Liver (tissue), 9 donors: ENCODE measurements around the gene ANKRD53. TPM values are rescaled to one million over a fixed set of nuclear protein-coding genes. Genes with fewer than 3 reads are reported as not detected.

ENCODE experiments used
- DNase-seq: peaks from one replicate; pipeline ENCODE4 v3.0.0-alpha.2; 2017; ENCODE audit warnings: low spot score
- H3K27ac ChIP-seq, 2 donors: one replicate each; pipeline ENCODE4 v1.7.0; 2013; ENCODE audit warnings: inconsistent platforms in 2 of 2, low read length in 2 of 2, control low read depth in 1 of 2, low read depth in 1 of 2, mild to moderate bottlenecking in 1 of 2
- H3K27me3 ChIP-seq, 4 donors: one replicate each; pipeline versions ENCODE4 v1.6.1 to v1.7.0; 2013; ENCODE audit warnings: low read length in 3 of 4, inconsistent platforms in 1 of 4, mild to moderate bottlenecking in 1 of 4, moderate library complexity in 1 of 4; ENCODE audit not compliant: control insufficient read depth in 4 of 4, insufficient read depth in 4 of 4
- H3K36me3 ChIP-seq, 4 donors: one replicate each; pipeline versions ENCODE4 v1.6.1 to v1.7.0; 2013; ENCODE audit warnings: low read length in 3 of 4, mild to moderate bottlenecking in 3 of 4, low read depth in 1 of 4, moderate library complexity in 1 of 4; ENCODE audit not compliant: control insufficient read depth in 4 of 4, insufficient read depth in 3 of 4
- H3K4me1 ChIP-seq, 4 donors: one replicate each; pipeline versions ENCODE4 v1.6.1 to v1.7.0; 2013; ENCODE audit warnings: low read length in 3 of 4, mild to moderate bottlenecking in 3 of 4, moderate library complexity in 1 of 4; ENCODE audit not compliant: control insufficient read depth in 4 of 4, insufficient read depth in 4 of 4
- H3K4me3 ChIP-seq, 3 donors: one replicate each; pipeline versions ENCODE4 v1.6.1 to v1.7.0; 2013; ENCODE audit warnings: low read length in 3 of 3, control low read depth in 1 of 3, low read depth in 1 of 3, mild to moderate bottlenecking in 1 of 3
- H3K9ac ChIP-seq, 2 donors: one replicate each; pipeline ENCODE4 v1.7.0; 2013; ENCODE audit warnings: low read length in 2 of 2, mild to moderate bottlenecking in 2 of 2, moderate library complexity in 2 of 2, control low read depth in 1 of 2, low read depth in 1 of 2
- H3K9me3 ChIP-seq, 4 donors: one replicate each; pipeline versions ENCODE4 v1.6.1 to v1.7.0; 2013; ENCODE audit warnings: low read length in 3 of 4; ENCODE audit not compliant: control insufficient read depth in 4 of 4
- EGR1 ChIP-seq, 2 donors: IDR thresholded peaks; 2 replicates each; pipeline ENCODE4 v1.6.1; 2016 to 2018; ENCODE audit warnings: antibody characterized with exemption in 2 of 2, low read depth in 2 of 2
- FOXA1 ChIP-seq: IDR thresholded peaks from 2 replicates; pipeline ENCODE4 v1.6.1; 2016; ENCODE audit warnings: antibody characterized with exemption
- FOXA2 ChIP-seq: IDR thresholded peaks from 2 replicates; pipeline ENCODE4 v1.6.1; 2016; ENCODE audit warnings: antibody characterized with exemption
- GABPA ChIP-seq, 2 donors: IDR thresholded peaks in 1 of 2; conservative IDR thresholded peaks in 1 of 2; 2 replicates each; pipeline ENCODE4 v1.6.1; 2016; ENCODE audit warnings: antibody characterized with exemption in 2 of 2, mild to moderate bottlenecking in 1 of 2, moderate library complexity in 1 of 2
- HNF4A ChIP-seq, 2 donors: conservative IDR thresholded peaks; 2 replicates each; pipeline ENCODE4 v1.6.1; 2016; ENCODE audit warnings: antibody characterized with exemption in 2 of 2, mild to moderate bottlenecking in 2 of 2
- HNF4G ChIP-seq: IDR thresholded peaks from 2 replicates; pipeline ENCODE4 v1.6.1; 2016; ENCODE audit warnings: antibody characterized with exemption
- JUND ChIP-seq, 2 donors: IDR thresholded peaks; 2 replicates each; pipeline ENCODE4 v1.6.1; 2016; ENCODE audit warnings: antibody characterized with exemption in 2 of 2
- NR2F2 ChIP-seq: IDR thresholded peaks from 2 replicates; pipeline ENCODE4 v1.6.1; 2016; ENCODE audit warnings: antibody characterized with exemption
- RAD21 ChIP-seq, 2 donors: IDR thresholded peaks; 2 replicates each; pipeline ENCODE4 v1.6.1; 2016; ENCODE audit warnings: antibody characterized with exemption in 2 of 2, mild to moderate bottlenecking in 2 of 2
- RXRA ChIP-seq, 2 donors: IDR thresholded peaks; 2 replicates each; pipeline ENCODE4 v1.6.1; 2017 to 2018; ENCODE audit warnings: antibody characterized with exemption in 2 of 2, mild to moderate bottlenecking in 1 of 2
- SP1 ChIP-seq: IDR thresholded peaks from 2 replicates; pipeline ENCODE4 v1.6.1; 2018; ENCODE audit warnings: antibody characterized with exemption, mild to moderate bottlenecking
- TAF1 ChIP-seq: conservative IDR thresholded peaks from 2 replicates; pipeline ENCODE4 v1.6.1; 2016; ENCODE audit warnings: antibody characterized with exemption, mild to moderate bottlenecking
- YY1 ChIP-seq: IDR thresholded peaks from 2 replicates; pipeline ENCODE4 v1.6.1; 2016; ENCODE audit warnings: antibody characterized with exemption, mild to moderate bottlenecking
- WGBS: extraction: QIAGEN DNeasy Blood & Tissue Kit; methylation state at CpG from one replicate; pipeline ENCODE4 v1.1.7; 2013; 5-methylcytosine and 5-hydroxymethylcytosine counted together
- polyA plus RNA-seq, 2 donors: library from polyadenylated mRNA; stranded (reverse) in 1 of 2; unstranded in 1 of 2; fragments of 200-250 nt in 1 of 2; fragments of >200 nt in 1 of 2; fragmentation: Nextera tagmentation in 1 of 2; extraction: Ambion mirVana in 1 of 2; gene quantifications; one replicate each; pipeline versions ENCODE4 v1.2.1 to v1.2.3, GENCODE V29; 2013 to 2015
- total RNA-seq, 2 donors: library from RNA; depleted of rRNA; stranded (reverse); fragments of >200 nt; gene quantifications; one replicate each; pipeline ENCODE4 v1.2.3, GENCODE V29; 2014
- TF ChIP-seq, protein P1 (sequence below): IDR thresholded peaks from 2 replicates; pipeline ENCODE4 v1.6.1; 2016; ENCODE audit warnings: antibody characterized with exemption
- TF ChIP-seq, protein P2 (sequence below): IDR thresholded peaks from 2 replicates; pipeline ENCODE4 v1.6.1; 2016; ENCODE audit warnings: antibody characterized with exemption
- TF ChIP-seq, protein P3 (sequence below): IDR thresholded peaks from 2 replicates; pipeline ENCODE4 v1.6.1; 2016; ENCODE audit warnings: antibody characterized with exemption
- TF ChIP-seq, protein P4 (sequence below): fragments of 150-350 bp; IDR thresholded peaks from 2 replicates; pipeline ENCODE4 v1.5.1; 2017; ENCODE audit warnings: improper control_type of control experiment, low read depth, low read length; ENCODE audit not compliant: missing input control
- TF ChIP-seq, protein P5 (sequence below): IDR thresholded peaks from 2 replicates; pipeline ENCODE4 v1.6.1; 2016; ENCODE audit warnings: antibody characterized with exemption, mild to moderate bottlenecking
- donor health status: healthy.
- donor health status: healthy.
- donor health status: healthy.
- donor health status: healthy.
- donor health status: healthy.

Gene ANKRD53
- total and polyA plus RNA-seq, 4 donors, result 0.29 to 0.50 (median 0.39) TPM

DNA sequence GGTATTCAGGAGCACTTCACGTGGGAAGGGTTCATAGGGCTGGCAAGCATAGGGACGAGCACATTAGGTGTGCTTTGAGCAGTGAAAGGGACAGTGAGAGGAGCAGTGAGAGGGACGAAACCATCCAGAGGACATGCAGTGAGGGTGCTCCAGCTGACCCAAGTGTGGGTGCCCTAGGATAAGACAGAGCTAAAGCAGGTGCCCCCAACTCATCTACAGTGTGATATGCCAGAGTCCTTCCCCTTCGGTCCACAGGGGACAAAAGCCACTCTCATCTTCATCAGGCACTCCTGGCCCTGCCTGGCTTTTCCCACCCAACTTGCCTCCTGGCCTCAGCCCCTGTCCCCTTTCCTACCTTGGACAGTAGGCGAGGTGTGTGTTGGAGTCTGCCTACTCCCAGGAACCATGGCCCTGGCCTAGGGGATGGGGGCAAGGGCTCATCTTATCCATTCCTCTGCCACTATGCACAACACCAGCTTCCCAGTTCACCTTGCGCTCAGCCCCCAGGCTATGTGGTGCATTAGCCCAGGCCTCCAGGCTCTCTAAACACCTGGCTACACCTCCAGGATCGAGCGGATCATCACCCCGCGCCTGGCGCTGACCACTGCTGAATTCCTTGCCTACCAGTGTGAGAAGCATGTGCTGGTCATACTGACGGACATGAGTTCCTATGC lies 16.1 kb upstream of the ANKRD53 start:
- no peak overlapping the region for H3K9ac ChIP-seq
- no peak for DNase-seq
- no peak overlapping the region for H3K27ac ChIP-seq
- no peaks in the 10 kb centered on the region for H3K9me3 ChIP-seq
- TF ChIP-seq FOXA2 (no peak), TAF1 (no peak), EGR1 (IDR thresholded peaks at IDR 0.05; ENCODE audit: low read depth in 2 of 2) (no peak), JUND (IDR thresholded peaks at IDR 0.05) (no peak), FOXA1 (no peak), SP1 (no peak), HNF4G (no peak), RXRA (IDR thresholded peaks at IDR 0.05) (no peak), RAD21 (IDR thresholded peaks at IDR 0.05) (no peak), NR2F2 (no peak), HNF4A (conservative IDR thresholded peaks at IDR 0.05) (no peak), YY1 (no peak), GABPA (IDR thresholded peaks at IDR 0.05 in 1 of 2, conservative IDR thresholded peaks at IDR 0.05 in 1 of 2) (no peak)
- TF ChIP-seq, protein P1, sequence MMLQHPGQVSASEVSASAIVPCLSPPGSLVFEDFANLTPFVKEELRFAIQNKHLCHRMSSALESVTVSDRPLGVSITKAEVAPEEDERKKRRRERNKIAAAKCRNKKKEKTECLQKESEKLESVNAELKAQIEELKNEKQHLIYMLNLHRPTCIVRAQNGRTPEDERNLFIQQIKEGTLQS, result no peak
- TF ChIP-seq, protein P2, sequence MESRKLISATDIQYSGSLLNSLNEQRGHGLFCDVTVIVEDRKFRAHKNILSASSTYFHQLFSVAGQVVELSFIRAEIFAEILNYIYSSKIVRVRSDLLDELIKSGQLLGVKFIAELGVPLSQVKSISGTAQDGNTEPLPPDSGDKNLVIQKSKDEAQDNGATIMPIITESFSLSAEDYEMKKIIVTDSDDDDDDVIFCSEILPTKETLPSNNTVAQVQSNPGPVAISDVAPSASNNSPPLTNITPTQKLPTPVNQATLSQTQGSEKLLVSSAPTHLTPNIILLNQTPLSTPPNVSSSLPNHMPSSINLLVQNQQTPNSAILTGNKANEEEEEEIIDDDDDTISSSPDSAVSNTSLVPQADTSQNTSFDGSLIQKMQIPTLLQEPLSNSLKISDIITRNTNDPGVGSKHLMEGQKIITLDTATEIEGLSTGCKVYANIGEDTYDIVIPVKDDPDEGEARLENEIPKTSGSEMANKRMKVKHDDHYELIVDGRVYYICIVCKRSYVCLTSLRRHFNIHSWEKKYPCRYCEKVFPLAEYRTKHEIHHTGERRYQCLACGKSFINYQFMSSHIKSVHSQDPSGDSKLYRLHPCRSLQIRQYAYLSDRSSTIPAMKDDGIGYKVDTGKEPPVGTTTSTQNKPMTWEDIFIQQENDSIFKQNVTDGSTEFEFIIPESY, result no peak
- TF ChIP-seq, protein P3, sequence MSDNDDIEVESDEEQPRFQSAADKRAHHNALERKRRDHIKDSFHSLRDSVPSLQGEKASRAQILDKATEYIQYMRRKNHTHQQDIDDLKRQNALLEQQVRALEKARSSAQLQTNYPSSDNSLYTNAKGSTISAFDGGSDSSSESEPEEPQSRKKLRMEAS, result no peak
- TF ChIP-seq, protein P4, sequence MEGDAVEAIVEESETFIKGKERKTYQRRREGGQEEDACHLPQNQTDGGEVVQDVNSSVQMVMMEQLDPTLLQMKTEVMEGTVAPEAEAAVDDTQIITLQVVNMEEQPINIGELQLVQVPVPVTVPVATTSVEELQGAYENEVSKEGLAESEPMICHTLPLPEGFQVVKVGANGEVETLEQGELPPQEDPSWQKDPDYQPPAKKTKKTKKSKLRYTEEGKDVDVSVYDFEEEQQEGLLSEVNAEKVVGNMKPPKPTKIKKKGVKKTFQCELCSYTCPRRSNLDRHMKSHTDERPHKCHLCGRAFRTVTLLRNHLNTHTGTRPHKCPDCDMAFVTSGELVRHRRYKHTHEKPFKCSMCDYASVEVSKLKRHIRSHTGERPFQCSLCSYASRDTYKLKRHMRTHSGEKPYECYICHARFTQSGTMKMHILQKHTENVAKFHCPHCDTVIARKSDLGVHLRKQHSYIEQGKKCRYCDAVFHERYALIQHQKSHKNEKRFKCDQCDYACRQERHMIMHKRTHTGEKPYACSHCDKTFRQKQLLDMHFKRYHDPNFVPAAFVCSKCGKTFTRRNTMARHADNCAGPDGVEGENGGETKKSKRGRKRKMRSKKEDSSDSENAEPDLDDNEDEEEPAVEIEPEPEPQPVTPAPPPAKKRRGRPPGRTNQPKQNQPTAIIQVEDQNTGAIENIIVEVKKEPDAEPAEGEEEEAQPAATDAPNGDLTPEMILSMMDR, result no peak
- TF ChIP-seq, protein P5, sequence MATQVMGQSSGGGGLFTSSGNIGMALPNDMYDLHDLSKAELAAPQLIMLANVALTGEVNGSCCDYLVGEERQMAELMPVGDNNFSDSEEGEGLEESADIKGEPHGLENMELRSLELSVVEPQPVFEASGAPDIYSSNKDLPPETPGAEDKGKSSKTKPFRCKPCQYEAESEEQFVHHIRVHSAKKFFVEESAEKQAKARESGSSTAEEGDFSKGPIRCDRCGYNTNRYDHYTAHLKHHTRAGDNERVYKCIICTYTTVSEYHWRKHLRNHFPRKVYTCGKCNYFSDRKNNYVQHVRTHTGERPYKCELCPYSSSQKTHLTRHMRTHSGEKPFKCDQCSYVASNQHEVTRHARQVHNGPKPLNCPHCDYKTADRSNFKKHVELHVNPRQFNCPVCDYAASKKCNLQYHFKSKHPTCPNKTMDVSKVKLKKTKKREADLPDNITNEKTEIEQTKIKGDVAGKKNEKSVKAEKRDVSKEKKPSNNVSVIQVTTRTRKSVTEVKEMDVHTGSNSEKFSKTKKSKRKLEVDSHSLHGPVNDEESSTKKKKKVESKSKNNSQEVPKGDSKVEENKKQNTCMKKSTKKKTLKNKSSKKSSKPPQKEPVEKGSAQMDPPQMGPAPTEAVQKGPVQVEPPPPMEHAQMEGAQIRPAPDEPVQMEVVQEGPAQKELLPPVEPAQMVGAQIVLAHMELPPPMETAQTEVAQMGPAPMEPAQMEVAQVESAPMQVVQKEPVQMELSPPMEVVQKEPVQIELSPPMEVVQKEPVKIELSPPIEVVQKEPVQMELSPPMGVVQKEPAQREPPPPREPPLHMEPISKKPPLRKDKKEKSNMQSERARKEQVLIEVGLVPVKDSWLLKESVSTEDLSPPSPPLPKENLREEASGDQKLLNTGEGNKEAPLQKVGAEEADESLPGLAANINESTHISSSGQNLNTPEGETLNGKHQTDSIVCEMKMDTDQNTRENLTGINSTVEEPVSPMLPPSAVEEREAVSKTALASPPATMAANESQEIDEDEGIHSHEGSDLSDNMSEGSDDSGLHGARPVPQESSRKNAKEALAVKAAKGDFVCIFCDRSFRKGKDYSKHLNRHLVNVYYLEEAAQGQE, result no peak
- no peak overlapping the region for H3K4me3 ChIP-seq
- H3K4me1 ChIP-seq, result peaks cover 0 to 8% (median 5%) of the 10 kb centered on the region in 4 donors
- peaks cover 3 to 11% (median 7%) of the 10 kb centered on the region in 4 donors for H3K27me3 ChIP-seq
- no peaks in the 10 kb centered on the region for H3K36me3 ChIP-seq
- WGBS, result 76% methylated on average over 12 of the region's 12 CpGs
